ENCODE results near the gene SPATA6. TPM values are rescaled to one million over a fixed set of nuclear protein-coding genes. Genes with fewer than 3 reads are reported as not detected.
"Not testable (repeated sequence)": the region's sequence is repeated elsewhere in the genome, so short reads cannot be mapped to it uniquely, and the experiment has no call there.

The SPATA6 gene
- total RNA-seq, 4 donors from 2014 or later = 20.9 to 41.5 (median 34.0) TPM

DNA sequence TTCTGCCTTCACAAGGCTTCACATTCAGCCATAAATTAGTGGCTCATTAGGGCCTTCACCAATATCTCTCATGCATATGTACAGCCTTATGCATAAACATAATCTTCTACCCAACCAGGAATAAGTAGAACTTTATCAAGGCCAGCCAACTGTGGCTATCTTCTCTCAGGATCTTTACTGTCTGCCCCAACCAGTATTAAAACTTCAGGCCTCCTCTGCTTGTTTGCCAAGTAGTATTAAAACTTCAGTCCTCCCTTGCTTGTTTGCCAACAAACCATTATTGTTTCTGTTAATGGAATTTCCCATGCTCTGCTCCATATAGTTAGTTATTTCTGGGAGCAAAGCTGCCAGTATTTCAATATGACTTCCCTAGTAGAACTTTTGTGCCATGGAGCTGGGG, 169.4 kb downstream of the SPATA6 start:
- no peaks in the 10 kb centered on the region for H3K36me3 ChIP-seq

DNA sequence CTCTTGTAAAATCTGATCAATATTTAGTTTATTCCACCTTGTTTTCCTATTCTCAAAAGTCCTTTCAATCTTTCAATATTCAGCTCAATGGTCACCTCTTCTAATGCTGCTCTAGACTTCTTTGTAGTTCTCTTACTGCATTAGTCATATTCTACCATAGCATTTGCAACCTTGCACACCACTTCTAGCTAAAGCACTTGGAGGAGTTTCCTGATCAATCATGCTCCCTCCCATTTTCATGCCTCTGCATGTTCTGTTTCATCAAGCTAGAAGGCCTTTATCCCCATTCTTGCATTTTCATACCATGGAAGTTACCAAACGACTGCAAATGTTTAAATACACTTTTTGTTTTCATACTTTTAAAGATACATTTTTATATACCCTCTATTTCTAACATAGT, 177.3 kb downstream of the SPATA6 start:
- Histone ChIP-seq H3K4me3 (replicated peaks in 1 of 3) (no peak overlapping the region), H3K4me1 (peaks cover 10 to 11% of the 10 kb centered on the region in 2 donors), H3K27ac (no peak overlapping the region), H3K27me3 (no peaks in the 10 kb centered on the region), H3K9me3 (no peaks in the 10 kb centered on the region), H3K36me3 (no peaks in the 10 kb centered on the region)
- intact Hi-C loops (cut with DNase I) = no loop called here
- no peak for DNase-seq
- TF ChIP-seq POLR2A (IDR thresholded peaks at IDR 0.05) = no peak
- 84 to 89% methylated on average over 1 of the region's 1 CpG for WGBS, 2 donors

More for the DNA sequence above, 169.4 kb downstream of the SPATA6 start:
- DNase-seq = no peak
- Histone ChIP-seq H3K27ac (no peak overlapping the region), H3K27me3 (no peaks in the 10 kb centered on the region), H3K4me3 (replicated peaks in 1 of 3) (no peak overlapping the region), H3K4me1 (no peaks in the 10 kb centered on the region), H3K9me3 (no peaks in the 10 kb centered on the region)
- no peak for TF ChIP-seq POLR2A (IDR thresholded peaks at IDR 0.05)
- intact Hi-C loops (cut with DNase I) = no loop called here

GRCh38 chr1:48294094-48294493, 177.9 kb downstream of the SPATA6 start:
- H3K9me3 ChIP-seq; H3K36me3 ChIP-seq; H3K27me3 ChIP-seq; H3K27ac ChIP-seq; intact Hi-C loops (cut with DNase I); H3K4me3 ChIP-seq (replicated peaks in 1 of 3): not testable (repeated sequence)
- H3K4me1 ChIP-seq = peaks cover 10 to 11% of the 10 kb centered on the region in 2 donors
- DNase-seq = peak; percentile 41 to 55
- WGBS, 2 donors = 43 to 46% methylated on average over 6 of the region's 6 CpGs

DNA sequence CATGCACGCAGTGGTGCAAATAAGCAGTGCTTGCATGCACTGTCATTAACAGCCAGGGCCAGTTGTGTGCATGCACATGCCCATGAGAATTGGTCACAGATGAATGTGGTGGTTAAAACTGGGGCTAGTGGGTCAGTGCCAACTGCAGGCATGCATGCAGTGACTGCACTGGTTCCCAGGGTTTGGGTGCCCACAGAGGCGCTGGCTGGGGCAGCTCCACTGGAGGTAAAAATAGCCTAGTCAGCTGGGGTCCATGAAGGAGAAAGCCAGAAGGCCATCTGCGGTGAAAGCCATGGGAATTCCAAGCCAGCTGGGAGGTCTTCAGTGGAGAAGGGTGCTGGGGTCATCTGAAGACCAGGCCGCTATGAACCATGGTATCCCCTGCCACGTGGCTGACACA, 179.3 kb downstream of the SPATA6 start:
- Histone ChIP-seq H3K27me3 (no peaks in the 10 kb centered on the region), H3K4me3 (replicated peaks in 1 of 3) (no peak overlapping the region), H3K36me3 (no peaks in the 10 kb centered on the region), H3K9me3 (no peaks in the 10 kb centered on the region), H3K4me1 (peaks cover 10 to 11% of the 10 kb centered on the region in 2 donors), H3K27ac (no peak overlapping the region)
- DNase-seq = peak in 1 of 2 donors; percentile 9
- WGBS, 2 donors = 92 to 96% methylated on average over 4 of the region's 5 CpGs
- TF ChIP-seq POLR2A (IDR thresholded peaks at IDR 0.05) (no peak), CTCF (IDR thresholded peaks at IDR 0.05) (no peak)
- intact Hi-C loops (cut with DNase I) = no loop called here

GRCh38 chr1:48291421-48291820, 180.6 kb downstream of the SPATA6 start:
- TF ChIP-seq POLR2A (IDR thresholded peaks at IDR 0.05) = no peak
- TF ChIP-seq CTCF (IDR thresholded peaks at IDR 0.05) = no peak
- Histone ChIP-seq H3K4me3 (replicated peaks in 1 of 3) (no peak overlapping the region), H3K9me3 (no peaks in the 10 kb centered on the region), H3K27me3 (no peaks in the 10 kb centered on the region), H3K27ac (no peak overlapping the region), H3K4me1 (peaks cover 10 to 11% of the 10 kb centered on the region in 2 donors), H3K36me3 (no peaks in the 10 kb centered on the region)
- no peak for DNase-seq
- WGBS, 2 donors = 82 to 90% methylated on average over 4 of the region's 4 CpGs
- intact Hi-C loops (cut with DNase I) = no loop called here

DNA sequence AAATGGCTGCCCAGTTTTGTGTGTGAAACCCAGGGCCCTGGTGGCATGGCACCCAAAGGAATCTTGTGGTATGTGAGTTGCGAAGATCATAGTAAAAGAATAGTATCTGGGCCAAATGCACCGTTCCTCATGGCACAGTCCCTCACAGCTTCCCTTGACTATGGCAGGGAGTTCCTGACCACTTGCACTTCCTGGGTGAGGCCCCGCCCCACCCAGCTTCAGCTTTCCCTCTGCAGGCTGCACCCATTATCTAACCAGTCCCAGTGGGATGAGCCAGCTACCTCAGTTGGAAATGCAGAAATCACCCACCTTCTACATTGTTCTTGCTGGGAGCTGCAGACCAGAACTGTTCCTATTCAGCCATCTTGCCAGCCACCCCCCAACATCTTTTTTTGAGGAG, 186.5 kb downstream of the SPATA6 start:
- no peak for DNase-seq
- Histone ChIP-seq H3K36me3 (no peaks in the 10 kb centered on the region), H3K27me3 (no peaks in the 10 kb centered on the region), H3K4me3 (replicated peaks in 1 of 3) (no peak overlapping the region), H3K9me3 (no peaks in the 10 kb centered on the region), H3K27ac (no peak overlapping the region), H3K4me1 (peaks cover 0 to 3% of the 10 kb centered on the region in 2 donors)
- WGBS, 2 donors = 95 to 98% methylated on average over 3 of the region's 3 CpGs
- TF ChIP-seq CTCF (IDR thresholded peaks at IDR 0.05) (no peak), POLR2A (IDR thresholded peaks at IDR 0.05) (no peak)
- intact Hi-C loops (cut with DNase I) = no loop called here

DNA sequence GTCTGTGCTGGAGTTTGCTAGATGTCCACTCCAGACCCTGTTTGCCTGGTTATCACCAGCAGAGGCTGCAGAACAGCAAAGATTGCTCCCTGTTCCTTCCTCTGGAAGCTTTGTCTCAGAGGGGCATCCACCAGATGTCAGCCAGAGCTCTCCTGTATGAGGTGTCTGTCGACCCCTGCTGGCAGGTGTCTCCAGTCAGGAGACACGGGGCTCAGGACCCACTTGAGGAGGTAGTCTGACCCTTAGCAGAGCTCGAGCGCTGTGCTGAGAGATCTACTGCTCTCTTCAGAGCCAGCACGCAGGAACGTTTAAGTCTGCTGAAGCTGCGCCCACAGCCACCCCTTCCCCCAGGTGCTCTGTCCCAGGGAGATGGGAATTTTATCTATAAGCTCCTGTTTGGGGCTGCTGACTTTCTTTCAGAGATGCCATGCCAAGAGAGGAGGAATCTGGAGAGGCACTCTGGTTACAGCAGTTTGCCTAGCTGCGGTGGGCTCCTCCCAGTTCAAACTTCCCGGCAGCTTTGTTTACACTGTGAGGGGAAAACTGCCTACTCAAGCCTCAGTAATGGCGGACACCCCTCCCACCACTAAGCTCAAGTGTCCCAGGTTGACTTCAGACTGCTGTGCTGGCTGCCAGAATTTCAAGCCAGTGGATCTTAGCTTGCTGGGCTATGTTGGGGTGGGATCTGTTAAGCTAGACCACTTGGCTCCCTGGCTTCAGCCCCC, 187.1 kb downstream of the SPATA6 start:
- H3K36me3 ChIP-seq; intact Hi-C loops (cut with DNase I); H3K27me3 ChIP-seq; H3K9me3 ChIP-seq; H3K27ac ChIP-seq; H3K4me1 ChIP-seq; H3K4me3 ChIP-seq (replicated peaks in 1 of 3): not testable (repeated sequence)
- 30 to 41% methylated on average over 6 to 9 of the region's 10 CpGs for WGBS, 2 donors
- DNase-seq = peak; percentile 45 to 47

DNA sequence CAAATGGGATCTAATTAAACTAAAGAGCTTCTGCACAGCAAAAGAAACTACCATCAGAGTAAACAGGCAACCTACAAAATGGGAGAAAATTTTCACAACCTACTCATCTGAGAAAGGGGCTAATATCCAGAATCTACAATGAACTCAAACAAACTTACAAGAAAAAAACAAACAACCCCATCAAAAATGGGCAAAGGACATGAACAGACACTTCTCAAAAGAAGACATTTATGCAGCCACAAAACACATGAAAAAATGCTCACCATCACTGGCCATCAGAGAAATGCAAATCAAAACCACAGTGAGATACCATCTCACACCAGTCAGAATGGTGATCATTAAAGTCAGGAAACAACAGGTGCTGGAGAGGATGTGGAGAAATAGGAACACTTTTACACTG, 189.7 kb downstream of the SPATA6 start:
- intact Hi-C loops (cut with DNase I); H3K4me1 ChIP-seq; H3K4me3 ChIP-seq (replicated peaks in 1 of 3); H3K27me3 ChIP-seq; H3K36me3 ChIP-seq; H3K27ac ChIP-seq; H3K9me3 ChIP-seq; DNase-seq: not testable (repeated sequence)

- H3K27ac ChIP-seq; H3K4me1 ChIP-seq; H3K9me3 ChIP-seq; DNase-seq; H3K27me3 ChIP-seq; H3K36me3 ChIP-seq; H3K4me3 ChIP-seq (replicated peaks in 1 of 3); intact Hi-C loops (cut with DNase I): not testable (repeated sequence)
- WGBS, 2 donors = 97 to 100% methylated on average over 2 to 10 of the region's 10 CpGs
These were observed 194.6 kb downstream of the SPATA6 start for GRCh38 chr1:48277437-48277836.
